Spleen (tissue), 7 donors: ENCODE data around the gene GRIN2C.

Source experiments
- POLR2A ChIP-seq, 3 donors: fragments of 450-650 bp; IDR thresholded peaks; one replicate each; pipeline ENCODE4 v1.5.1; 2017; ENCODE audit warnings: antibody characterized with exemption in 3 of 3, mild to moderate bottlenecking in 1 of 3
- POLR2AphosphoS5 ChIP-seq, 3 donors: sonication (generic); formaldehyde crosslinking; IDR thresholded peaks; one replicate each; pipeline ENCODE4 v1.5.1; 2017; ENCODE audit warnings: antibody characterized with exemption in 3 of 3
- TF ChIP-seq, protein P1 (sequence below), 11 experiments: fragments of 200-600 bp in 7 of 11; fragments of 450-650 bp in 4 of 11; sonication (generic) in 4 of 11; IDR thresholded peaks in 8 of 11; conservative IDR thresholded peaks in 3 of 11; 1 replicate in 7 of 11; 2 replicates in 4 of 11; pipeline versions ENCODE4 v1.4.0 to v1.8.0; 2016 to 2021; ENCODE audit warnings: antibody characterized with exemption in 11 of 11, inconsistent platforms in 4 of 11, mild to moderate bottlenecking in 1 of 11
- donor health status: DM: no; HTN: no; CAD: no; lungs with moderate emphysema.
- donor health status: DM: no; HTN: no; CAD: no.
- donor health status: DM: no; HTN: no; CAD: no.

DNA sequence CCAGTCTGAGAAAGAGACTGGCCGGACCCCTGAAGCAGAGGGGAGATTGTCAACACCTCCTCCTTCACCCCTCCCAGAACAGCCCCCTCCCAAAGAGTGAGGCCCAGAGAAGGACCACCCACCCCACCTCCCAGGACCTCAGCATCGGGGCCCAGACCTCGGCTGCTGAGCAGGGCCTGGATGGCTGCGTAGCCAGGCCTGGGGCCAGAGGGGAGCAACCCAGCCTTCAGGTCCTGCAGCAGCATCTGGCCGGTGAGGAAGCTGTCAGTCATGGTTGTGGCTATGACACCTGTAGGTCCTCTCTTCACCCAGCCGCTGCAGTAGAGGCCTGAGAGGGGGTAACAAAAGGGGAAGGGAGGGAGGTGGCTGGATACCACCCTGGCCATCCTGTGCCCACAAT, 3.2 kb upstream of the GRIN2C start:
- TF ChIP-seq, protein P1, sequence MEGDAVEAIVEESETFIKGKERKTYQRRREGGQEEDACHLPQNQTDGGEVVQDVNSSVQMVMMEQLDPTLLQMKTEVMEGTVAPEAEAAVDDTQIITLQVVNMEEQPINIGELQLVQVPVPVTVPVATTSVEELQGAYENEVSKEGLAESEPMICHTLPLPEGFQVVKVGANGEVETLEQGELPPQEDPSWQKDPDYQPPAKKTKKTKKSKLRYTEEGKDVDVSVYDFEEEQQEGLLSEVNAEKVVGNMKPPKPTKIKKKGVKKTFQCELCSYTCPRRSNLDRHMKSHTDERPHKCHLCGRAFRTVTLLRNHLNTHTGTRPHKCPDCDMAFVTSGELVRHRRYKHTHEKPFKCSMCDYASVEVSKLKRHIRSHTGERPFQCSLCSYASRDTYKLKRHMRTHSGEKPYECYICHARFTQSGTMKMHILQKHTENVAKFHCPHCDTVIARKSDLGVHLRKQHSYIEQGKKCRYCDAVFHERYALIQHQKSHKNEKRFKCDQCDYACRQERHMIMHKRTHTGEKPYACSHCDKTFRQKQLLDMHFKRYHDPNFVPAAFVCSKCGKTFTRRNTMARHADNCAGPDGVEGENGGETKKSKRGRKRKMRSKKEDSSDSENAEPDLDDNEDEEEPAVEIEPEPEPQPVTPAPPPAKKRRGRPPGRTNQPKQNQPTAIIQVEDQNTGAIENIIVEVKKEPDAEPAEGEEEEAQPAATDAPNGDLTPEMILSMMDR (IDR thresholded peaks at IDR 0.05 in 8 of 11, conservative IDR thresholded peaks at IDR 0.05 in 3 of 11) = no peak
- TF ChIP-seq POLR2A (IDR thresholded peaks at IDR 0.05) (no peak), POLR2AphosphoS5 (IDR thresholded peaks at IDR 0.05) (no peak)
